Endodermal cell (in vitro differentiated cells): ENCODE measurements around the gene LRRC63. TPM values are rescaled to one million over a fixed set of nuclear protein-coding genes. Genes with fewer than 3 reads are reported as not detected.

Experiments
- DNase-seq: peaks from one replicate; pipeline ENCODE4 v3.0.0-alpha.2; 2017
- H3K27ac ChIP-seq: 2 replicates; pipeline ENCODE4 v1.5.1; 2013; ENCODE audit warnings: mild to moderate bottlenecking, low read depth, low read length, moderate library complexity
- H3K27me3 ChIP-seq: 2 replicates; pipeline ENCODE4 v1.6.1; 2013; ENCODE audit warnings: mild to moderate bottlenecking, low read length, moderate library complexity; ENCODE audit not compliant: insufficient read depth, control insufficient read depth, poor library complexity, severe bottlenecking
- H3K36me3 ChIP-seq: 2 replicates; pipeline ENCODE4 v1.7.0; 2013; ENCODE audit warnings: mild to moderate bottlenecking, low read length, moderate library complexity; ENCODE audit not compliant: control insufficient read depth, insufficient read depth
- H3K4me1 ChIP-seq: one replicate; pipeline ENCODE4 v1.7.0; 2013; ENCODE audit warnings: low read length; ENCODE audit not compliant: control insufficient read depth, insufficient read depth
- H3K4me3 ChIP-seq: 2 replicates; pipeline ENCODE4 v1.5.1; 2013; ENCODE audit warnings: mild to moderate bottlenecking, low read length, moderate library complexity
- H3K9ac ChIP-seq: 2 replicates; pipeline ENCODE4 v1.6.1; 2013; ENCODE audit warnings: mild to moderate bottlenecking, low read length, moderate library complexity; ENCODE audit not compliant: poor library complexity, severe bottlenecking; ENCODE audit errors: extremely low read depth
- H3K9me3 ChIP-seq: 2 replicates; pipeline ENCODE4 v1.6.1; 2013; ENCODE audit warnings: mild to moderate bottlenecking, low read length, moderate library complexity; ENCODE audit not compliant: control insufficient read depth
- H3K27ac Mint-ChIP-seq: 2 replicates; pipeline ENCODE4 v1.8.0; 2020; ENCODE audit warnings: mixed read lengths
- H3K27me3 Mint-ChIP-seq: 2 replicates; pipeline ENCODE4 v1.8.0; 2021; ENCODE audit warnings: mild to moderate bottlenecking, mixed read lengths; ENCODE audit not compliant: insufficient read depth
- H3K36me3 Mint-ChIP-seq: 2 replicates; pipeline ENCODE4 v1.8.0; 2020; ENCODE audit warnings: low read depth, mixed read lengths
- H3K4me1 Mint-ChIP-seq: 2 replicates; pipeline ENCODE4 v1.8.0; 2020; ENCODE audit warnings: mixed read lengths
- H3K4me3 Mint-ChIP-seq: 2 replicates; pipeline ENCODE4 v1.8.0; 2020; ENCODE audit warnings: mild to moderate bottlenecking, moderate library complexity, mixed read lengths
- H3K9me3 Mint-ChIP-seq: 2 replicates; pipeline ENCODE4 v1.8.0; 2020; ENCODE audit warnings: mild to moderate bottlenecking, mixed read lengths
- WGBS, 2 experiments: methylation state at CpG; one replicate each; pipeline versions ENCODE4 v1.1.5 to v1.1.7; 2013; ENCODE audit warnings: missing lambda C conversion rate in 2 of 2, mixed read lengths in 1 of 2; ENCODE audit not compliant: insufficient coverage in 1 of 2, insufficient read length in 1 of 2; 5-methylcytosine and 5-hydroxymethylcytosine counted together
- total RNA-seq, 2 donors: library from RNA; stranded (reverse); fragmentation: NEBNext Ultra II Directional in 1 of 2; extraction: Animal tissue kit (Norgen Biotek cat#: 25700) in 1 of 2; gene quantifications; 2 replicates in 1 of 2; 3 replicates in 1 of 2; pipeline ENCODE4 v1.2.1, GENCODE V29; 2021
- TF ChIP-seq, protein P1 (sequence below): fragments of 200-600 bp; sonication (generic); conservative IDR thresholded peaks from 2 replicates; pipeline ENCODE4 v1.5.0; 2021; ENCODE audit warnings: antibody characterized with exemption, mild to moderate bottlenecking

LRRC63 gene
- total RNA-seq, 2 donors from 2014 or later = not detected

DNA sequence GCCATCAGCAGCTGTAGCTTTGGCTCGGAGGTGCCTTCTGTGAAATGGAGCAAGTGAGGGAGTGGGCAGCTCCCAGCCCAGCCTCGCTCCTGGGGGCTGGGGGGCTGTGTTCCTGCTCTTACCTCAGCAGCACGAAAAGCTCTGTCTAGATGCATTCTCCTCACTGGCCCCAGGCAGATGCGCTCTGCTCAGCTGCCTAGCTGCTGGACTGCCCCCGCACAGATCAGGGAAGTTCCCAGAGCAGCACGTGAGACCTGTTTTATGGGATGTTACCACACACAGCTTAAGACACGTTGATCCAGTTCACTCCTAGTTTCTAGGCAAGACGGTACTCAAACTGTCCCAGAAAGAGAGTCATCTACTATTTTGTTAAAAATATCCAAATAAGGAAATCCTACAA is 43.4 kb upstream of the LRRC63 start:
- Histone ChIP-seq H3K4me3 (no peak overlapping the region), H3K36me3 (no peaks in the 10 kb centered on the region), H3K27ac (no peak overlapping the region), H3K27me3 (no peaks in the 10 kb centered on the region), H3K9ac (no peak overlapping the region), H3K9me3 (no peaks in the 10 kb centered on the region), H3K4me1 (peaks cover 7% of the 10 kb centered on the region)
- 82 to 85% methylated on average over 7 to 8 of the region's 8 CpGs for WGBS, 2 experiments
- no peak for DNase-seq
- Mint-ChIP-seq H3K4me1 (peaks cover 12% of the 10 kb centered on the region), H3K27me3 (peaks cover 9% of the 10 kb centered on the region), H3K27ac (no peak overlapping the region), H3K9me3 (no peaks in the 10 kb centered on the region), H3K4me3 (no peak overlapping the region), H3K36me3 (no peaks in the 10 kb centered on the region)
- TF ChIP-seq, protein P1, sequence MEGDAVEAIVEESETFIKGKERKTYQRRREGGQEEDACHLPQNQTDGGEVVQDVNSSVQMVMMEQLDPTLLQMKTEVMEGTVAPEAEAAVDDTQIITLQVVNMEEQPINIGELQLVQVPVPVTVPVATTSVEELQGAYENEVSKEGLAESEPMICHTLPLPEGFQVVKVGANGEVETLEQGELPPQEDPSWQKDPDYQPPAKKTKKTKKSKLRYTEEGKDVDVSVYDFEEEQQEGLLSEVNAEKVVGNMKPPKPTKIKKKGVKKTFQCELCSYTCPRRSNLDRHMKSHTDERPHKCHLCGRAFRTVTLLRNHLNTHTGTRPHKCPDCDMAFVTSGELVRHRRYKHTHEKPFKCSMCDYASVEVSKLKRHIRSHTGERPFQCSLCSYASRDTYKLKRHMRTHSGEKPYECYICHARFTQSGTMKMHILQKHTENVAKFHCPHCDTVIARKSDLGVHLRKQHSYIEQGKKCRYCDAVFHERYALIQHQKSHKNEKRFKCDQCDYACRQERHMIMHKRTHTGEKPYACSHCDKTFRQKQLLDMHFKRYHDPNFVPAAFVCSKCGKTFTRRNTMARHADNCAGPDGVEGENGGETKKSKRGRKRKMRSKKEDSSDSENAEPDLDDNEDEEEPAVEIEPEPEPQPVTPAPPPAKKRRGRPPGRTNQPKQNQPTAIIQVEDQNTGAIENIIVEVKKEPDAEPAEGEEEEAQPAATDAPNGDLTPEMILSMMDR = no peak

DNA sequence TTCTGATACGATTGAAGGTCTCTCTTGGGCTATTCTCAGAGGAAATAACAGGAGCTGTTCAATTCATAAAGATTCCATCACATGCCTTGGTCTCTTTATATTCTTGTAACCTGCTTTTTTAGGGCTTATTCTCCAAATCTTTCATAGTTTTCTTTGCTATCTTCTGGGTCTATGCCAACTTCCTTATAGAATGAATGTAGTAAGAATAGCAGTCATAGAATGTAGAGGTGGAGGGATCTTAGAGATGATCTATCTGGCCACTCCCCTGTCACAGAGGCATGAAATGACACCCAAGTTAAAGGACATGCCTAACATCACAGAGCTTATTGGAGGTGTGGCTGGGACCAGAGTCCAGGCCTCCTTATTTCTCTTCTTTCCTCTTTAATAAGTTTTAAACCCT is 42.9 kb upstream of the LRRC63 start:
- H3K4me1 ChIP-seq = peaks cover 7% of the 10 kb centered on the region
- H3K27ac ChIP-seq = no peak overlapping the region
- no peaks in the 10 kb centered on the region for H3K9me3 ChIP-seq
- Mint-ChIP-seq H3K4me3 (no peak overlapping the region), H3K27me3 (peaks cover 9% of the 10 kb centered on the region), H3K27ac (no peak overlapping the region), H3K9me3 (no peaks in the 10 kb centered on the region), H3K36me3 (no peaks in the 10 kb centered on the region), H3K4me1 (peaks cover 12% of the 10 kb centered on the region)
- H3K4me3 ChIP-seq = no peak overlapping the region
- DNase-seq = no peak
- 93 to 100% methylated on average over 1 of the region's 1 CpG for WGBS, 2 experiments
- no peak overlapping the region for H3K9ac ChIP-seq
- H3K27me3 ChIP-seq = no peaks in the 10 kb centered on the region
- TF ChIP-seq, protein P1 = no peak
- H3K36me3 ChIP-seq = no peaks in the 10 kb centered on the region

DNA sequence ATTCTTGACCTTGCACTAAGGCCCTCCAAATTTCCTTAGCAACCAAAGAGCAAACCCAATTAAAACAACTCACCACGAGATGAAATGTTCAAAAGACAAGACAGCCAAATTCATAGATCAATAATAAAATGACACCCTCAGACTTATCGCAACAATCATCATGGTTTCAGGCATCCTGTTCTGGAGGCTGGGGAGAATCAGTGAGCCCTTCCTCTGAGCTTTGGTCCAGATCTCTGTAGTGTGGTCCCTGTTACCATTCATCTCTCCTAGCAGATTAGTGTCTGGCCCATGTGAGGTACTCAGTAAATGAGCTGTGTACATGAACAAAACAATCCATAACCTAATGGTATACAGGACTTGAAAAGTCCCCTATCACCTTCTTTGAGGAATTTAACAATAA is 42.0 kb upstream of the LRRC63 start:
- Histone ChIP-seq H3K36me3 (no peaks in the 10 kb centered on the region), H3K9ac (no peak overlapping the region), H3K9me3 (no peaks in the 10 kb centered on the region), H3K4me1 (peaks cover 7% of the 10 kb centered on the region), H3K27me3 (no peaks in the 10 kb centered on the region), H3K4me3 (no peak overlapping the region), H3K27ac (no peak overlapping the region)
- 92 to 100% methylated on average over 1 to 2 of the region's 2 CpGs for WGBS, 2 experiments
- Mint-ChIP-seq H3K27ac (no peak overlapping the region), H3K36me3 (no peaks in the 10 kb centered on the region), H3K4me1 (peaks cover 12% of the 10 kb centered on the region), H3K9me3 (no peaks in the 10 kb centered on the region), H3K27me3 (peaks cover 9% of the 10 kb centered on the region), H3K4me3 (no peak overlapping the region)
- DNase-seq = no peak
- TF ChIP-seq, protein P1 = no peak
